ENCODE measurements around the gene LSM12. TPM values are rescaled to one million over a fixed set of nuclear protein-coding genes. Genes with fewer than 3 reads are reported as not detected.
A peak's percentile ranks its signal among the peaks of the same experiment; 100 is the strongest.

Gene LSM12
- total RNA-seq (10 to 100 TPM; 35.3 to 46.5 TPM), total RNA-seq (8.2 to 12.9 reads per million in 2 donors)

- DNase-seq, result peak; percentile 84 to 87 (median 85)
- no peaks in the 10 kb centered on the region for H3K27me3 Mint-ChIP-seq
- peak within 1 kb of the TSS; percentile 97 for H3K4me3 Mint-ChIP-seq
- peak; percentile 88 for ATAC-seq
- H3K9me3 ChIP-seq (ENCODE audit: control insufficient read depth, low read length, poor library complexity, severe bottlenecking), result no peaks in the 10 kb centered on the region
- peaks cover 37% of the 10 kb centered on the region for H3K4me1 Mint-ChIP-seq
- H3K36me3 Mint-ChIP-seq (ENCODE audit: low read depth), result no peaks in the 10 kb centered on the region
- H3K27ac Mint-ChIP-seq, result peak within 1 kb of the TSS; percentile 96
These were observed at the start of gene LSM12 for GRCh38 chr17:44066204-44066930. Gene LSM12 (minus strand): TSS chr17:44066671. CDS start chr17:44066587, 84 bp downstream.

- Mint-ChIP-seq H3K27me3 (no peaks in the 10 kb centered on the region), H3K4me1 (peaks cover 35% of the 10 kb centered on the region), H3K36me3 (ENCODE audit: low read depth) (peaks cover 2% of the 10 kb centered on the region), H3K27ac (peak overlapping the region; percentile 53), H3K4me3 (no peak overlapping the region)
- no peaks in the 10 kb centered on the region for H3K9me3 ChIP-seq (ENCODE audit: control insufficient read depth, low read length, poor library complexity, severe bottlenecking)
- peak; percentile 37 for ATAC-seq
- no peak for DNase-seq
These were observed 49.3 kb upstream of the LSM12 start for GRCh38 chr17:44115585-44116415.

GRCh38 chr17:44113868-44114840, 47.7 kb upstream of the LSM12 start:
- Mint-ChIP-seq H3K36me3 (ENCODE audit: low read depth) (peaks cover 2% of the 10 kb centered on the region), H3K27ac (no peak overlapping the region), H3K4me3 (no peak overlapping the region), H3K27me3 (no peaks in the 10 kb centered on the region), H3K4me1 (peaks cover 31% of the 10 kb centered on the region)
- H3K9me3 ChIP-seq (ENCODE audit: control insufficient read depth, low read length, poor library complexity, severe bottlenecking), result no peaks in the 10 kb centered on the region
- DNase-seq (no peak), ATAC-seq (no peak)

GRCh38 chr17:44113382-44113781, 46.9 kb upstream of the LSM12 start:
- ATAC-seq, result no peak
- Mint-ChIP-seq H3K27me3 (no peaks in the 10 kb centered on the region), H3K27ac (no peak overlapping the region), H3K36me3 (ENCODE audit: low read depth) (peaks cover 2% of the 10 kb centered on the region), H3K4me3 (no peak overlapping the region), H3K4me1 (peaks cover 25% of the 10 kb centered on the region)
- no peaks in the 10 kb centered on the region for H3K9me3 ChIP-seq (ENCODE audit: control insufficient read depth, low read length, poor library complexity, severe bottlenecking)
- no peak for DNase-seq

GRCh38 chr17:44112284-44113280, 46.1 kb upstream of the LSM12 start:
- H3K27ac Mint-ChIP-seq, result peak overlapping the region; percentile 85
- no peaks in the 10 kb centered on the region for H3K27me3 Mint-ChIP-seq
- H3K4me1 Mint-ChIP-seq, result peaks cover 25% of the 10 kb centered on the region
- no peak overlapping the region for H3K4me3 Mint-ChIP-seq
- DNase-seq (no peak), ATAC-seq (no peak)
- no peaks in the 10 kb centered on the region for H3K9me3 ChIP-seq (ENCODE audit: control insufficient read depth, low read length, poor library complexity, severe bottlenecking)
- H3K36me3 Mint-ChIP-seq (ENCODE audit: low read depth), result peaks cover 3% of the 10 kb centered on the region

GRCh38 chr17:44111777-44112176, 45.3 kb upstream of the LSM12 start:
- DNase-seq (no peak), ATAC-seq (no peak)
- H3K9me3 ChIP-seq (ENCODE audit: control insufficient read depth, low read length, poor library complexity, severe bottlenecking), result no peaks in the 10 kb centered on the region
- Mint-ChIP-seq H3K27ac (no peak overlapping the region), H3K4me1 (peaks cover 26% of the 10 kb centered on the region), H3K4me3 (no peak overlapping the region), H3K27me3 (no peaks in the 10 kb centered on the region), H3K36me3 (ENCODE audit: low read depth) (peaks cover 4% of the 10 kb centered on the region)

- Mint-ChIP-seq H3K27ac (no peak overlapping the region), H3K4me3 (peak overlapping the region; percentile 62), H3K36me3 (ENCODE audit: low read depth) (peaks cover 4% of the 10 kb centered on the region), H3K27me3 (no peaks in the 10 kb centered on the region), H3K4me1 (peaks cover 26% of the 10 kb centered on the region)
- no peaks in the 10 kb centered on the region for H3K9me3 ChIP-seq (ENCODE audit: control insufficient read depth, low read length, poor library complexity, severe bottlenecking)
- ATAC-seq, result peak; percentile 68
- peak in 1 of 3 donors; percentile 20 for DNase-seq
These were observed 44.6 kb upstream of the LSM12 start for GRCh38 chr17:44110823-44111633.

- no peak overlapping the region for H3K27ac Mint-ChIP-seq
- H3K9me3 ChIP-seq (ENCODE audit: control insufficient read depth, low read length, poor library complexity, severe bottlenecking), result no peaks in the 10 kb centered on the region
- peaks cover 4% of the 10 kb centered on the region for H3K36me3 Mint-ChIP-seq (ENCODE audit: low read depth)
- peaks cover 26% of the 10 kb centered on the region for H3K4me1 Mint-ChIP-seq
- H3K27me3 Mint-ChIP-seq, result no peaks in the 10 kb centered on the region
- no peak for ATAC-seq
- H3K4me3 Mint-ChIP-seq, result no peak overlapping the region
- no peak for DNase-seq
These were observed 43.7 kb upstream of the LSM12 start for GRCh38 chr17:44110011-44110686.

- H3K4me1 Mint-ChIP-seq, result peaks cover 30% of the 10 kb centered on the region
- H3K4me3 Mint-ChIP-seq, result no peak overlapping the region
- H3K27me3 Mint-ChIP-seq, result no peaks in the 10 kb centered on the region
- ATAC-seq (no peak), DNase-seq (no peak)
- peaks cover 4% of the 10 kb centered on the region for H3K36me3 Mint-ChIP-seq (ENCODE audit: low read depth)
- H3K27ac Mint-ChIP-seq, result no peak overlapping the region
- H3K9me3 ChIP-seq (ENCODE audit: control insufficient read depth, low read length, poor library complexity, severe bottlenecking), result no peaks in the 10 kb centered on the region
These were observed 42.8 kb upstream of the LSM12 start for GRCh38 chr17:44109312-44109630.

- no peaks in the 10 kb centered on the region for H3K9me3 ChIP-seq (ENCODE audit: control insufficient read depth, low read length, poor library complexity, severe bottlenecking)
- Mint-ChIP-seq H3K4me3 (no peak overlapping the region), H3K27ac (no peak overlapping the region), H3K36me3 (ENCODE audit: low read depth) (peaks cover 4% of the 10 kb centered on the region), H3K4me1 (peaks cover 27% of the 10 kb centered on the region), H3K27me3 (no peaks in the 10 kb centered on the region)
- ATAC-seq, result no peak
- no peak for DNase-seq
These were observed 42.2 kb upstream of the LSM12 start for GRCh38 chr17:44108440-44109311.

All from T-helper 17 cell (primary cell).